ENCODE results near the gene CRMP1.

GRCh38 chr4:5928274-5928673, 35.4 kb upstream of the CRMP1 start:
- TF ChIP-seq CTCF (conservative IDR thresholded peaks at IDR 0.05; ENCODE audit: low read length), result no peak
- TF ChIP-seq EZH2phosphoT487 (IDR thresholded peaks at IDR 0.05; ENCODE audit: borderline replicate concordance), result no peak

All from Loucy (cell line).